Brain microvascular endothelial cell (primary cell): ENCODE measurements around the gene ERCC5.

Source experiments
- DNase-seq: peaks from one replicate; pipeline ENCODE4 v3.0.0-alpha.2; 2020
- H3K27ac ChIP-seq: fragments of 250-450 bp; sonication (Bioruptor Pico); 2 replicates; pipeline ENCODE4 v1.5.1; 2020; ENCODE audit warnings: mild to moderate bottlenecking, moderate library complexity
- H3K27me3 ChIP-seq: fragments of 250-450 bp; sonication (Bioruptor Pico); replicated peaks from 2 replicates; pipeline ENCODE4 v1.5.1; 2020; ENCODE audit warnings: mild to moderate bottlenecking
- H3K36me3 ChIP-seq: fragments of 250-450 bp; sonication (Bioruptor Pico); replicated peaks from 2 replicates; pipeline ENCODE4 v1.5.1; 2020; ENCODE audit warnings: mild to moderate bottlenecking
- H3K4me3 ChIP-seq: 2 replicates; pipeline ENCODE4 v1.5.1; 2011; ENCODE audit warnings: low read depth, mild to moderate bottlenecking, control low read depth, low read length, moderate library complexity
- CTCF ChIP-seq: IDR thresholded peaks from 2 replicates; pipeline ENCODE4 v1.5.1; 2011; ENCODE audit warnings: low read depth, mild to moderate bottlenecking, moderate library complexity, low read length, control low read depth, inconsistent platforms; ENCODE audit errors: missing control alignments
- in situ Hi-C: cut with HindIII; loops from 2 replicates; pipeline ENCODE4 v1.10.0; 2017; ENCODE audit warnings: low sequenced_read_pairs, low pct_ligation_motif_present

Gene ERCC5

GRCh38 chr13:102905905-102906771 is 60.3 kb downstream of the ERCC5 start:
- H3K36me3 ChIP-seq, result no peaks in the 10 kb centered on the region

GRCh38 chr13:102907016-102907756 is 61.4 kb downstream of the ERCC5 start:
- H3K27me3 ChIP-seq, result no peaks in the 10 kb centered on the region
- H3K27ac ChIP-seq, result no peak overlapping the region
- in situ Hi-C loops, result no loop called here
- TF ChIP-seq CTCF, result no peak
- no peak for DNase-seq
- H3K36me3 ChIP-seq, result no peaks in the 10 kb centered on the region
- H3K4me3 ChIP-seq, result no peak overlapping the region

More at GRCh38 chr13:102905905-102906771, 60.3 kb downstream of the ERCC5 start:
- Histone ChIP-seq H3K27ac (no peak overlapping the region), H3K4me3 (no peak overlapping the region), H3K27me3 (no peaks in the 10 kb centered on the region)
- DNase-seq, result no peak
- no peak for TF ChIP-seq CTCF
- in situ Hi-C loops, result no loop called here

GRCh38 chr13:102907886-102908515 is 62.2 kb downstream of the ERCC5 start:
- TF ChIP-seq CTCF, result no peak
- Histone ChIP-seq H3K36me3 (no peaks in the 10 kb centered on the region), H3K27ac (no peak overlapping the region), H3K4me3 (no peak overlapping the region), H3K27me3 (no peaks in the 10 kb centered on the region)
- DNase-seq, result no peak
- in situ Hi-C loops, result no loop called here

GRCh38 chr13:102909971-102910370 is 64.1 kb downstream of the ERCC5 start:
- Histone ChIP-seq H3K27ac (no peak overlapping the region), H3K4me3 (no peak overlapping the region), H3K27me3 (no peaks in the 10 kb centered on the region), H3K36me3 (no peaks in the 10 kb centered on the region)
- in situ Hi-C loops, result no loop called here
- TF ChIP-seq CTCF, result no peak
- DNase-seq, result no peak

GRCh38 chr13:102911336-102911735 is 65.5 kb downstream of the ERCC5 start:
- no peaks in the 10 kb centered on the region for H3K36me3 ChIP-seq
- TF ChIP-seq CTCF, result no peak
- DNase-seq, result no peak
- in situ Hi-C loops, result no loop called here
- no peaks in the 10 kb centered on the region for H3K27me3 ChIP-seq
- H3K27ac ChIP-seq, result no peak overlapping the region
- H3K4me3 ChIP-seq, result no peak overlapping the region
